H1 (cell line): ENCODE measurements around the gene LAMC3. TPM values are rescaled to one million over a fixed set of nuclear protein-coding genes. Genes with fewer than 3 reads are reported as not detected.
"Not testable (repeated sequence)": the region's sequence is repeated elsewhere in the genome, so short reads cannot be mapped to it uniquely, and the experiment has no call there.

Source experiments
- CTCF ChIA-PET: fragments of 300-600 bp; sonication (Branson Sonifier 250); formaldehyde crosslinking; loops from one replicate; lab custom pipeline; 2021; ENCODE audit not compliant: partially characterized antibody; lab: Charles Lee
- POLR2A ChIA-PET: fragments of 300-600 bp; sonication (Branson Sonifier 250); formaldehyde crosslinking; loops from one replicate; lab custom pipeline; 2021; ENCODE audit warnings: inconsistent platforms; ENCODE audit not compliant: partially characterized antibody; lab: Charles Lee
- DNase-seq, 2 experiments: peaks; one replicate each; pipeline versions ENCODE4 v3.0.0 to v3.0.0-alpha.2; 2010 to 2022; ENCODE audit warnings: low spot score in 2 of 2, low read depth in 1 of 2, mixed read lengths in 1 of 2
- FAIRE-seq: peaks from 2 replicates; lab custom pipeline; 2011; peaks lifted over from hg19 to GRCh38; lab: Jason Lieb, UNC
- H2AFZ ChIP-seq: 2 replicates; pipeline ENCODE4 v1.8.1; 2012; ENCODE audit warnings: low read length, inconsistent platforms
- H2AK5ac ChIP-seq: 2 replicates; pipeline ENCODE4 v1.6.1; 2013; ENCODE audit warnings: low read depth, low read length
- H2BK120ac ChIP-seq: replicated peaks from 2 replicates; pipeline ENCODE3; 2013; ENCODE audit warnings: low read depth, low read length, inconsistent platforms
- H2BK12ac ChIP-seq: 2 replicates; pipeline ENCODE4 v1.6.1; 2013; ENCODE audit warnings: low read depth, low read length
- H2BK15ac ChIP-seq: 2 replicates; pipeline ENCODE4 v1.6.1; 2013; ENCODE audit warnings: low read length
- H2BK20ac ChIP-seq: 2 replicates; pipeline ENCODE4 v1.6.1; 2013; ENCODE audit warnings: low read length
- H2BK5ac ChIP-seq: 2 replicates; pipeline ENCODE4 v1.6.1; 2013; ENCODE audit warnings: low read depth, low read length
- H3K14ac ChIP-seq: 2 replicates; pipeline ENCODE4 v1.6.1; 2013; ENCODE audit warnings: inconsistent platforms; ENCODE audit not compliant: insufficient read length
- H3K18ac ChIP-seq: 2 replicates; pipeline ENCODE4 v1.6.1; 2013; ENCODE audit warnings: low read length; ENCODE audit errors: extremely low read depth
- H3K23ac ChIP-seq: 2 replicates; pipeline ENCODE4 v1.6.1; 2013; ENCODE audit warnings: inconsistent platforms; ENCODE audit not compliant: insufficient read length
- H3K23me2 ChIP-seq: 2 replicates; pipeline ENCODE4 v1.6.1; 2013; ENCODE audit warnings: low read depth, low read length
- H3K27ac ChIP-seq: 2 replicates; pipeline ENCODE4 v1.6.1; 2011; ENCODE audit warnings: low read depth, low read length, inconsistent platforms
- H3K27me3 ChIP-seq, 4 experiments: replicated peaks in 1 of 4; 1 replicate in 1 of 4; 2 replicates in 3 of 4; pipeline versions ENCODE4 v1.6.1 to v1.8.1; 2011 to 2013; ENCODE audit warnings: low read length in 3 of 4, mild to moderate bottlenecking in 3 of 4, inconsistent platforms in 2 of 4, mixed read lengths in 2 of 4, moderate library complexity in 1 of 4; ENCODE audit not compliant: control insufficient read depth in 3 of 4, insufficient read depth in 3 of 4; ENCODE audit errors: extremely low read depth in 1 of 4
- H3K36me3 ChIP-seq, 4 experiments: 2 replicates each; pipeline versions ENCODE4 v1.6.1 to v1.8.1; 2011 to 2013; ENCODE audit warnings: mild to moderate bottlenecking in 4 of 4, low read length in 3 of 4, moderate library complexity in 2 of 4, control low read depth in 1 of 4, inconsistent platforms in 1 of 4; ENCODE audit not compliant: insufficient read depth in 4 of 4, control insufficient read depth in 2 of 4
- H3K4ac ChIP-seq: replicated peaks from 2 replicates; pipeline ENCODE3; 2013; ENCODE audit warnings: low read length, low read depth, mixed read lengths, inconsistent platforms; ENCODE audit not compliant: insufficient read length
- H3K4me1 ChIP-seq, 4 experiments: replicated peaks in 1 of 4; 1 replicate in 1 of 4; 2 replicates in 3 of 4; pipeline versions ENCODE4 v1.6.1 to v1.8.1; 2011 to 2013; ENCODE audit warnings: low read length in 3 of 4, inconsistent platforms in 2 of 4, mixed read lengths in 1 of 4; ENCODE audit not compliant: insufficient read depth in 4 of 4, control insufficient read depth in 3 of 4
- H3K4me2 ChIP-seq, 2 experiments: 2 replicates each; pipeline versions ENCODE4 v1.6.1 to v1.8.1; 2011 to 2013; ENCODE audit warnings: low read depth in 2 of 2, low read length in 2 of 2, control low read depth in 1 of 2, inconsistent platforms in 1 of 2, mild to moderate bottlenecking in 1 of 2; ENCODE audit not compliant: insufficient read depth in 1 of 2
- H3K4me3 ChIP-seq, 4 experiments: fragments of 200-600, 300-600 bp in 1 of 4; sonication (generic), shearing (Covaris generic), sonication (Bioruptor Twin) in 1 of 4; 2 replicates each; pipeline versions ENCODE4 v1.5.1 to v1.8.1; 2011 to 2016; ENCODE audit warnings: low read length in 4 of 4, low read depth in 3 of 4, control low read depth in 2 of 4, inconsistent platforms in 2 of 4, mild to moderate bottlenecking in 2 of 4, mixed read lengths in 1 of 4, moderate library complexity in 1 of 4; ENCODE audit not compliant: insufficient read depth in 2 of 4; ENCODE audit errors: extremely low read depth in 1 of 4
- H3K56ac ChIP-seq: replicated peaks from 2 replicates; pipeline ENCODE3; 2013; ENCODE audit warnings: low read depth, mild to moderate bottlenecking, mixed read lengths, low read length, inconsistent platforms; ENCODE audit not compliant: insufficient read length
- H3K79me1 ChIP-seq: 2 replicates; pipeline ENCODE4 v1.6.1; 2013; ENCODE audit warnings: low read depth, low read length, control low read depth
- H3K79me2 ChIP-seq, 2 experiments: 2 replicates each; pipeline versions ENCODE4 v1.6.1 to v1.8.1; 2012 to 2013; ENCODE audit warnings: low read length in 2 of 2, mild to moderate bottlenecking in 2 of 2, inconsistent platforms in 1 of 2; ENCODE audit not compliant: insufficient read depth in 2 of 2, control insufficient read depth in 1 of 2
- H3K9ac ChIP-seq, 4 experiments: replicated peaks in 1 of 4; 1 replicate in 1 of 4; 2 replicates in 3 of 4; pipeline versions ENCODE4 v1.6.1 to v1.8.1; 2011 to 2013; ENCODE audit warnings: low read depth in 3 of 4, low read length in 3 of 4, control low read depth in 2 of 4, mild to moderate bottlenecking in 2 of 4, moderate library complexity in 2 of 4, inconsistent platforms in 1 of 4; ENCODE audit errors: extremely low read depth in 1 of 4
- H3K9me3 ChIP-seq, 2 experiments: 2 replicates each; pipeline versions ENCODE4 v1.6.1 to v1.8.1; 2012 to 2013; ENCODE audit warnings: mild to moderate bottlenecking in 2 of 2, moderate library complexity in 2 of 2, control low read depth in 1 of 2, inconsistent platforms in 1 of 2, low read depth in 1 of 2, low read length in 1 of 2, mixed read lengths in 1 of 2; ENCODE audit not compliant: insufficient read depth in 2 of 2
- H4K20me1 ChIP-seq, 2 experiments: replicated peaks in 1 of 2; 2 replicates each; pipeline versions ENCODE3 to v1.8.1; 2011 to 2013; ENCODE audit warnings: inconsistent platforms in 2 of 2, low read length in 2 of 2, mild to moderate bottlenecking in 1 of 2; ENCODE audit not compliant: insufficient read depth in 2 of 2, control insufficient read depth in 1 of 2
- H4K5ac ChIP-seq: 2 replicates; pipeline ENCODE4 v1.6.1; 2013; ENCODE audit warnings: low read length, low read depth, mixed read lengths, inconsistent platforms; ENCODE audit not compliant: insufficient read length
- H4K8ac ChIP-seq: 2 replicates; pipeline ENCODE4 v1.8.0; 2013; ENCODE audit warnings: mild to moderate bottlenecking, moderate library complexity, low read length, inconsistent platforms; ENCODE audit not compliant: insufficient read depth; ENCODE audit errors: extremely low read depth
- H4K91ac ChIP-seq: replicated peaks from 2 replicates; pipeline ENCODE3; 2013; ENCODE audit warnings: low read length, mixed read lengths, inconsistent platforms; ENCODE audit not compliant: insufficient read length
- CREB1 ChIP-seq: IDR thresholded peaks from 2 replicates; pipeline ENCODE4 v1.6.1; 2012; ENCODE audit warnings: inconsistent platforms
- FOSL1 ChIP-seq: IDR thresholded peaks from 2 replicates; pipeline ENCODE4 v1.6.1; 2011; ENCODE audit warnings: mild to moderate bottlenecking, low read depth, low read length, moderate library complexity; ENCODE audit not compliant: insufficient read depth
- MAFK ChIP-seq: IDR thresholded peaks from 2 replicates; pipeline ENCODE4 v1.6.1; 2012; ENCODE audit warnings: low read depth, mild to moderate bottlenecking, improper control_type of control experiment, low read length
- NANOG ChIP-seq: IDR thresholded peaks from 2 replicates; pipeline ENCODE4 v1.6.1; 2011; ENCODE audit warnings: low read length, low read depth, mild to moderate bottlenecking, inconsistent platforms; ENCODE audit not compliant: insufficient read depth, poor library complexity, severe bottlenecking
- RBBP5 ChIP-seq: IDR thresholded peaks from 2 replicates; pipeline ENCODE4 v1.7.1; 2012; ENCODE audit warnings: low read depth, mild to moderate bottlenecking, inconsistent platforms, low read length, moderate library complexity, borderline replicate concordance
- ZNF274 ChIP-seq: IDR thresholded peaks from 2 replicates; pipeline ENCODE4 v1.7.0; 2012; ENCODE audit warnings: low read length, borderline replicate concordance; ENCODE audit errors: extremely low read depth
- WGBS, 2 experiments: shearing (Covaris generic) in 1 of 2; methylation state at CpG; one replicate each; pipeline versions ENCODE4 v1.1.6 to v1.1.7; 2013 to 2015; ENCODE audit warnings: low lambda C conversion rate in 2 of 2, mixed read lengths in 2 of 2, inconsistent platforms in 1 of 2, low coverage in 1 of 2, missing lambda C conversion rate in 1 of 2; ENCODE audit not compliant: insufficient replicate concordance in 2 of 2, insufficient coverage in 1 of 2, insufficient read length in 1 of 2; ENCODE audit errors: extremely low coverage in 1 of 2, missing lambda C conversion rate in 1 of 2; 5-methylcytosine and 5-hydroxymethylcytosine counted together
- polyA plus RNA-seq, 7 experiments: library from polyadenylated mRNA; depleted of rRNA in 3 of 7; stranded (reverse) in 5 of 7; unstranded in 2 of 7; fragments of >200 nt in 5 of 7; fragments of 200-250 nt in 2 of 7; gene quantifications; 1 replicate in 5 of 7; 2 replicates in 1 of 7; 4 replicates in 1 of 7; pipeline versions ENCODE4 v1.2.1 to v1.2.3, GENCODE V29; 2011 to 2013; ENCODE audit warnings: missing spikeins in 2 of 7, mixed read lengths in 2 of 7
- total RNA-seq: library from RNA; stranded (reverse); fragmentation: NEBNext Ultra II Directional; extraction: Animal tissue kit (Norgen Biotek cat#: 25700); gene quantifications from 2 replicates; pipeline ENCODE4 v1.2.1, GENCODE V29; 2021
- TF ChIP-seq, protein P1 (sequence below): IDR thresholded peaks from 2 replicates; pipeline ENCODE4 v1.6.1; 2012; ENCODE audit warnings: inconsistent platforms

The LAMC3 gene
- total and polyA plus RNA-seq, 2 of the 8 experiments (the other 6 are each of a cell fraction or from before 2014, with no cell fraction given), result 9.3 to 12.3 TPM

- TF ChIP-seq ZNF274, result no peak
- TF ChIP-seq FOSL1, result no peak
- no peak for TF ChIP-seq CREB1
- TF ChIP-seq MAFK, result no peak
- TF ChIP-seq RBBP5, result no peak
- TF ChIP-seq, protein P1, sequence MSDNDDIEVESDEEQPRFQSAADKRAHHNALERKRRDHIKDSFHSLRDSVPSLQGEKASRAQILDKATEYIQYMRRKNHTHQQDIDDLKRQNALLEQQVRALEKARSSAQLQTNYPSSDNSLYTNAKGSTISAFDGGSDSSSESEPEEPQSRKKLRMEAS, result no peak
- no peak for TF ChIP-seq NANOG
Measured at GRCh38 chr9:130999245-130999623, 9.7 kb upstream of the LAMC3 start (continued).

DNA sequence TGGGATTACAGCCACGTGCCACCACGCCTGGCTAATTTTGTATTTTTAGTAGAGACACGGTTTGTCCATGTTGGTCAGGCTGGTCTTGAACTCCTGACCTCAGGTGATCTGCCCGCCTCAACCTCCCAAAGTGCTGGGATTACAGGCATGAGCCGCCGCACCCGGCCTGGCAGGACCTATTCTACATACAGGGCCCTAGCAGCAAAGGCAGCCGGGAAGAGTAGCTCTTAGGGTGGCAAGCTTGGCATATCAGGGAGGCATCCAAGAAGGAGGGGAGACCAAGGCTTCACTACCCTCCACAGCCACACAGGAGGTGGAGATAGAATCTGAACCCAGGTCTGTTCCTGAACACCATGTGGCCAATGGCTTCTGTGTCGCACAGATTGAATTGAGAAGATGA is 8.4 kb upstream of the LAMC3 start:
- H3K27me3 ChIP-seq, H3K79me1 ChIP-seq, H3K4ac ChIP-seq, H3K9me3 ChIP-seq, H4K8ac ChIP-seq, H2AFZ ChIP-seq, H3K23ac ChIP-seq, H3K56ac ChIP-seq, H4K91ac ChIP-seq, DNase-seq, H3K14ac ChIP-seq, H3K4me1 ChIP-seq, H2AK5ac ChIP-seq, H3K18ac ChIP-seq, H4K5ac ChIP-seq, H3K23me2 ChIP-seq, H3K79me2 ChIP-seq, H3K9ac ChIP-seq, H3K36me3 ChIP-seq, POLR2A ChIA-PET, H3K27ac ChIP-seq, FAIRE-seq, H2BK15ac ChIP-seq, H2BK120ac ChIP-seq, H3K4me3 ChIP-seq, H3K4me2 ChIP-seq, H4K20me1 ChIP-seq, H2BK20ac ChIP-seq, H2BK12ac ChIP-seq, H2BK5ac ChIP-seq: not testable (repeated sequence)
- CTCF ChIA-PET, result interaction anchor here (0.7 to 9.1 kb wide), 12 partner anchors 7 to 300 kb away, joined by 3 to 69 read pairs (median 6); partner anchors contain the start of gene LAMC3
- WGBS, 2 experiments, result 80% methylated on average over 9 of the region's 9 CpGs; no CpG with 5 or more reads in 1 of the 2 experiments
